AG09319 (cell line): ENCODE data around the gene MAP3K7.
"Not testable (repeated sequence)": the region's sequence is repeated elsewhere in the genome, so short reads cannot be mapped to it uniquely, and the experiment has no call there.

Experiments
- DNase-seq: peaks from one replicate; pipeline ENCODE4 v3.0.0-alpha.2; 2010; ENCODE audit warnings: low read depth; ENCODE audit errors: extremely low read depth
- TF ChIP-seq, protein P1 (sequence below): IDR thresholded peaks from 2 replicates; pipeline ENCODE4 v1.5.1; 2011; ENCODE audit warnings: low read depth, mild to moderate bottlenecking, inconsistent platforms, low read length, moderate library complexity

MAP3K7 gene

DNA sequence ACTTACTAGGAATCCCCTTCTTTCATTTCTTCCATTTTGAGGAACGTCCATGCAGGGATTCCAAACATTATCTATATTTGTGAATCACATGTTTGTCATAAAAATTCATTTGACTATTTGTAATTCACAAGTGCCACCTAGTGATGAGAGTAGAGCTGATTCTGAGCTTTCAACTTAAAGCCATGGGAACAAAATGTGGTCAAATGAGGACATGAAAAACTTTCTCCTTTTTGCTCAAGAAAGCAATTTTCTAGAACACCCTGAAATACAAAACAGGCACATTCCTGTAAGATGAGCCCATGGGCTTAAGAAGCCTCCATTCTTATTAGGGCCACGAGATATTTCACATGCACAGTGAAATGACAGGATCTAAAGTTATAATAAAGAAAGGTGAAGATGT lies 12.3 kb downstream of the MAP3K7 start:
- TF ChIP-seq, protein P1, sequence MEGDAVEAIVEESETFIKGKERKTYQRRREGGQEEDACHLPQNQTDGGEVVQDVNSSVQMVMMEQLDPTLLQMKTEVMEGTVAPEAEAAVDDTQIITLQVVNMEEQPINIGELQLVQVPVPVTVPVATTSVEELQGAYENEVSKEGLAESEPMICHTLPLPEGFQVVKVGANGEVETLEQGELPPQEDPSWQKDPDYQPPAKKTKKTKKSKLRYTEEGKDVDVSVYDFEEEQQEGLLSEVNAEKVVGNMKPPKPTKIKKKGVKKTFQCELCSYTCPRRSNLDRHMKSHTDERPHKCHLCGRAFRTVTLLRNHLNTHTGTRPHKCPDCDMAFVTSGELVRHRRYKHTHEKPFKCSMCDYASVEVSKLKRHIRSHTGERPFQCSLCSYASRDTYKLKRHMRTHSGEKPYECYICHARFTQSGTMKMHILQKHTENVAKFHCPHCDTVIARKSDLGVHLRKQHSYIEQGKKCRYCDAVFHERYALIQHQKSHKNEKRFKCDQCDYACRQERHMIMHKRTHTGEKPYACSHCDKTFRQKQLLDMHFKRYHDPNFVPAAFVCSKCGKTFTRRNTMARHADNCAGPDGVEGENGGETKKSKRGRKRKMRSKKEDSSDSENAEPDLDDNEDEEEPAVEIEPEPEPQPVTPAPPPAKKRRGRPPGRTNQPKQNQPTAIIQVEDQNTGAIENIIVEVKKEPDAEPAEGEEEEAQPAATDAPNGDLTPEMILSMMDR: no peak
- DNase-seq: no peak

DNA sequence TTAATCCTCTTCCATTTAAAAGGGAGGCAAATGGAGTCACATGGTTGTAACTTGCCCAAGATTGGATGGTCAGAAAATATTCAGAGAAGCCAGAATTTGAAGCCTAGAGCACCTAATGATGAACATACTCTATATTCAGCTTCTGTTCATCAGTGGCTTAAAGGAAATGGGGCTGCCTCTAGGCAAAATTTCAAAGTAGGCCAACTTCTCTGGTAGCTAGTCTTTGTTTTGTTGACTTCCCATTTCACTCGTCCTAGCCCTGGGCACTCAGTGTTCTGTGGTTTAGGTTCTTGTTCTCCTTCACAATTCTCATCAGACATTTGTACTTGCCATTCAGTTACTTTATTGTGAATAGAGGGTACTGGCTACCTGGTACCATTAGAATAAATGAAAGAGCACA lies 13.2 kb downstream of the MAP3K7 start:
- TF ChIP-seq, protein P1: no peak
- DNase-seq: no peak

- no peak for DNase-seq
- TF ChIP-seq, protein P1: no peak
Measured at GRCh38 chr6:90572856-90573255, 14.0 kb downstream of the MAP3K7 start.

DNA sequence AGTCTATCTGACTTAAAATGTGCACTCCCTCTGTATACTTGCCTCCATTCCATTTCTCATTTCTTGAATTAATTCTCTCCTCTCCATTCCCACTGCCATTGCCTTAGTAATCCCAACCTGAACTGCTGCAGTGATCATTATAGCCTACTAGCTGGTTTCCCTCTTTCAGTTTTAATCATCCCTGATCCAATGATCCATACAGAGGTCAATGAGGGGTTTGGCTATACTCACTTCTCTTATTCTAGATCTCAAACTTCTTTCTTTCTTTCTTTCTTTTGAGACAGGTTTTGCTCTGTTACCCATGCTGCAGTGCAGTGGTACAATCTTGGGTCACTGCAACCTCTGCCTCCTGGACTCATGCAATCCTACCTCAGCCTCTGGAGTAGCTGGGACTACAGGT lies 17.6 kb downstream of the MAP3K7 start:
- DNase-seq: no peak
- TF ChIP-seq, protein P1: no peak

DNA sequence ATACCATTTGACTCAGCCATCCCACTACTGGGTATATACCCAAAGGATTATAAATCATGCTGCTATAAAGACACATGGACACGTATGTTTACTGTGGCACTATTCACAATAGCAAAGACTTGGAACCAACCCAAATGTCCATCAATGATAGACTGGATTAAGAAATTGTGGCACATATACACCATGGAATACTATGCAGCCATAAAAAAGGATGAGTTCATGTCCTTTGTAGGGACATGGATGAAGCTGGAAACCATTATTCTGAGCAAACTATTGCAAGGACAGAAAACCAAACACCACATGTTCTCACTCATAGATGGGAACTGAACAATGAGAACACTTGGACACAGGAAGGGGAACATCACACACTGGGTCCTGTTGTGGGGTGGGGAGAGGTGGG lies 19.2 kb downstream of the MAP3K7 start:
- not testable (repeated sequence) for DNase-seq

DNA sequence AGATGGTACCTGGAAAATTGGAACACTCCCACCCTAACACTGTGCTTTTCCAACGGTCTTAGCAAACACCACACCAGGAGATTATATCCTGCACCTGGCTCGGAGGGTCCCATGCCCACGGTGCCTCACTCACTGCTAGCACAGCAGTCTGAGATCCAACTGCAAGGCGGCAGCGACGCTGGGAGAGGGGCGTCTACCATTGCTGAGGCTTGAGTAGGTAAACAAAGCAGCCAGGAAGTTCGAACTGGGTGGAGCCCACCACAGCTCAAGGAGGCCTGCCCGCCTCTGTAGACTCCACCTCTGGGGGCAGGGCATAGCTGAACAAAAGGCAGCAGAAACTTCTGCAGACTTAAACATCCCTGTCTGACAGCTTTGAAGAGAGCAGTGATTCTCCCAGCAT lies 24.5 kb downstream of the MAP3K7 start:
- not testable (repeated sequence) for DNase-seq

DNA sequence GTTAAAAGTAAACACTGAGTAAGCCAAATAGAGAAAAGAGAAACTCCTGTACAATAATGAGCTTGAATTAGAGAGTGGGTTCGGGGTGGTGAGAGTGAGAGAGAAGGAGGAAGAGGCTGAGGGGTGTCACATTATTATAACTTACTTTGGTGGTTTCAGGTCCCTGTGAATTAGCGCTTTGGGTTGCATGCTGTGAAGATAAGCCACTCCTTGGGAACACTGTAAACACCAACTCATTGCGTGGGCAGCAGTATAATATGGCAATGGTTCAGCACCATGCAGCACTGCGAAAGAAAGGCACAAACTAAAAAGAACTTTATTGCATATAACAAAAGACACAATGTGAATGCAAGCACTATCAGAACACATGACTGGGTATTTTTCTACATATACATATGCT lies 26.9 kb downstream of the MAP3K7 start:
- TF ChIP-seq, protein P1: no peak
- DNase-seq: no peak

- TF ChIP-seq, protein P1: no peak
- no peak for DNase-seq
Measured at GRCh38 chr6:90557006-90557405, 29.9 kb downstream of the MAP3K7 start.

- TF ChIP-seq, protein P1: no peak
- DNase-seq: no peak
Measured at GRCh38 chr6:90547991-90548390, 38.9 kb downstream of the MAP3K7 start.
